Memory B cell (primary cell): ENCODE data around the gene IGSF21.

Experiments
- ATAC-seq: fragments of 150-1000 bp; cut with Tn5 transposase; 2 replicates; pipeline ENCODE4 v1.10.0; 2021; ENCODE audit warnings: low read depth, mild to moderate bottlenecking, moderate library complexity
- DNase-seq, 2 donors: peaks; one replicate each; pipeline ENCODE4 v3.0.0; 2022; ENCODE audit warnings: low spot score in 2 of 2
- H3K27ac Mint-ChIP-seq: one replicate; pipeline ENCODE4 v1.8.0; 2022; ENCODE audit warnings: mild to moderate bottlenecking, moderate library complexity, mixed read lengths
- H3K27me3 Mint-ChIP-seq: one replicate; pipeline ENCODE4 v1.8.0; 2022; ENCODE audit warnings: mixed read lengths
- H3K36me3 Mint-ChIP-seq: one replicate; pipeline ENCODE4 v1.8.0; 2022; ENCODE audit warnings: mild to moderate bottlenecking, mixed read lengths
- H3K4me1 Mint-ChIP-seq: one replicate; pipeline ENCODE4 v1.8.0; 2022; ENCODE audit warnings: mixed read lengths
- H3K4me3 Mint-ChIP-seq: one replicate; pipeline ENCODE4 v1.8.0; 2022; ENCODE audit warnings: mild to moderate bottlenecking, moderate library complexity, mixed read lengths
- H3K9me3 Mint-ChIP-seq: one replicate; pipeline ENCODE4 v1.8.0; 2022; ENCODE audit warnings: mixed read lengths

Gene IGSF21

DNA sequence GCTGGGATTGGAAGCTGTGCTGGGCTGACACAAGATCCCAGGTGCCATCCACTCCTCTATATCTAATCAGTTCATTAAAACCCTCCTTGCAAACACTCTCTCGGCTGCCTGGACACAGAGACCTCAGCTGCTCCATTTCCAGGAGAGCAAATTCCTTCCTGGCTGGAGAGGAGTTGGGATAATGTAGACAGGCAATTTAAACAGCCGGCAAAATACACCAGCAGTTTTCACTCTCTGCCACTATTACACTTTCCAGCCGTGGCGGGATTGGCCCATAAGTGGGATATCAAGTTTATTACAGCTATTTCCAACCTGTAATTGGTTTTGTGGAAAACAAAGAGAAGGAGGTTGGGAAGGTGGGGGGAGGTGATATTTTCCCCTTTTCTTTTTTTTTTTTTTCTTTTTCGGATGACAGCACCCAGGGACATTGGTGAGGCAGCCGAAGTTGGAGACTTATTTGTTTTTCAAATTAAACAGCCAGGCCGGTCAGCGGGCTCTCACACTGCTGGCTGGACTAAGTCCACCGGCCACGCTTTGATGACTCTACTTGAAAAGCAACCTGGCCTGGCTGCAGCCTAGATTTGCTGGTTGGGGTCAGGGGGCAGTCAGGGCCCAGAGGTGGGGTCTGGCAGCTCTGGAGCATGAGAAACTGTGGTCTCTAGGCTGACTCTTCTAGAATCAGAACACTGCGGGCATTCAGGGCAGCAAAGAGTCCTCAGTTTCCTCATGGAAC is 177.4 kb downstream of the IGSF21 start:
- Mint-ChIP-seq H3K4me3 (no peak overlapping the region), H3K4me1 (no peaks in the 10 kb centered on the region), H3K27ac (no peak overlapping the region), H3K27me3 (peaks cover 14% of the 10 kb centered on the region), H3K9me3 (no peaks in the 10 kb centered on the region), H3K36me3 (no peaks in the 10 kb centered on the region)
- DNase-seq = no peak
- ATAC-seq = no peak

DNA sequence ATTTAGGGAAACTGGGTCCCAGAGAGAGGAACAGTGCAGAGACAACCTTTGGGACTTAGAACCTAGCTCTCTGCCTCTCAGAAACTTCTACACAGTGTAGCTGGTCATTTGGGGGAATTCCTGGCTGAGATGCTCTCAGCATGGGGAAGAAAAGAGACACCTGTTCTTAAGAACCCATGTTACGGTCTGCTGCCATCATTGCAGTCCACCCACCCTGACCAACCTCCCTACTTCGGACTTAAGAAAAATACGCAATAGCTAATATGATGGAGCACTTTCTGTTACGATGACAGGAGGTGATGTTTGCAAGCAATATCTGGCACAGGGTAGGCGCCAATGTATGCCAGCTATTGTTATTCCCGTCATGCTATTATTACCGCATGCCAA is 177.9 kb downstream of the IGSF21 start:
- H3K9me3 Mint-ChIP-seq = no peaks in the 10 kb centered on the region
- H3K4me3 Mint-ChIP-seq = no peak overlapping the region
- H3K4me1 Mint-ChIP-seq = no peaks in the 10 kb centered on the region
- H3K27me3 Mint-ChIP-seq = peaks cover 13% of the 10 kb centered on the region
- H3K36me3 Mint-ChIP-seq = no peaks in the 10 kb centered on the region
- DNase-seq (no peak), ATAC-seq (no peak)
- no peak overlapping the region for H3K27ac Mint-ChIP-seq

DNA sequence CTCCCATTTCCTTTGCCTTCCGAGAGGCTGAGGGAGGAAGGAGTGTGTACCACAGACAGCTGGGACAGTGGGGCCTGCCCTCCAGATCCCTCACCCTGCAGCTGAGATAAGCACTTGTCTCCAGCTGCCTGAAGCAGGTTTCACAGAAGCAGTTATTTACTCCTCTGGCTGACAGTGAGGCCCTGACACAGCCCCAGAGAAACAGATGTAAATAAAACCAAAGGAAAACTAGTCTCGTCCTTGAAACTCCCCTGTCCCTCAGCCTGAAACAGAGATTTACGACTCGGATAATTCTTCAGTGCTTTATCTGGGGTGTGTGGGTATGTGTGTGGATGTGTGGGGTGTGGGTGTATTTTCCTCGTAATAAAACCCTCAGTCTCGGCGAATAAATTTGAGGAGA is 181.1 kb downstream of the IGSF21 start:
- Mint-ChIP-seq H3K4me1 (no peaks in the 10 kb centered on the region), H3K4me3 (no peak overlapping the region), H3K36me3 (no peaks in the 10 kb centered on the region), H3K9me3 (no peaks in the 10 kb centered on the region), H3K27ac (no peak overlapping the region), H3K27me3 (peaks cover 3% of the 10 kb centered on the region)
- DNase-seq (no peak), ATAC-seq (no peak)

DNA sequence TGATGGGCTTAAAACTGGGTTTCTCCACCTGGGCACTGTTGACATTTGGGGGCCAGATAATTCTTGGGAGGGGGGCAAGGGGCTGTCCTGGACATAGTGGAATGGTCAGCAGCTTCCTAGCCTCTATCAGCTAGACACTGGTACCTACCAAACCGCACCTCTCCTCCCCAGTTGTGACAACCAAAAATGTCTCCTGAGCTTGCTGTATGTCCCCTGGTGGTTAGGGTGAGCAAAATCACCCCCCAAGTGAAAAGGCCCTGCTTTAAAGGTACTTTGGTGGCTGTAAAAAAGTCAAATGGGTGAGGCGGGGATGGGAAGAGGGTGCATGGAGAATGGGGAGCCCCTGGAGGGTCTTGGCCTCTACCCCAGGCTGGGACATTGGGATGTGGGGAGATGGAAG is 182.0 kb downstream of the IGSF21 start:
- no peak for ATAC-seq
- Mint-ChIP-seq H3K4me3 (no peak overlapping the region), H3K9me3 (no peaks in the 10 kb centered on the region), H3K27me3 (peaks cover 3% of the 10 kb centered on the region), H3K36me3 (no peaks in the 10 kb centered on the region), H3K4me1 (no peaks in the 10 kb centered on the region), H3K27ac (no peak overlapping the region)
- no peak for DNase-seq

DNA sequence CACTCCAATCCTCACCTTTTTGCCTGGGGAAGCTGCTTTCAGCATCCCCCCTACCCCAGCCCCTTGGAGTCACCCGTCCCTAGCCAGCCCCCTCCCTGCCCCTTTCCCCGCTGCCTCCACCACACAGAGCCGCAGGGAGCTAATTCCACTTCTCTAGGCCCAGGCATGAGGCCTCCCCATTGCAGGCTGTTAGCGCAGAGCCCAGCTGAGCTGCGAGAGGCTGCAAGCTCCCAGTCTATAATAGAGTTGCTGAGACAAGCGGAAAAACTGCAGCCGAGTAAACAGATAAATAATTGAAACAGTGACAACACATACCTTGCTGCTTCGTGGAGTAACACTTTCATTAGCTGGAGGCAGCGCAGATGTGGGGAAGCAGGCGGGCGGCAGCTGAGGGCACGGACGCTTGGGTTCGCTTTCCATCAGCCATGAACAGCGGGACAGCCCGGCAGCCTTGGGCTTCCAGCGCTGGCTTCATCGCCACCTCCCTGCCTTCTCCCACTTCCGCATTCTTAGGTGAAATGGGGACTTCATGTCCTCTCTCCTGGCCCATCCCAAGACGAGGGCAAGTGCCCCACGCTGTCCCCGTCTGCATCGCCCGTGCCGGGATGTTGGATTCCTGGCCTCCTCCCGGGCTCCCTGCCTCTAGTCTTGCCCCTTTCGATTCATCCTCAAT is 183.3 kb downstream of the IGSF21 start:
- Mint-ChIP-seq H3K9me3 (no peaks in the 10 kb centered on the region), H3K27me3 (peaks cover 8% of the 10 kb centered on the region), H3K4me3 (no peak overlapping the region), H3K4me1 (no peaks in the 10 kb centered on the region), H3K27ac (no peak overlapping the region), H3K36me3 (no peaks in the 10 kb centered on the region)
- ATAC-seq = no peak
- DNase-seq = no peak

DNA sequence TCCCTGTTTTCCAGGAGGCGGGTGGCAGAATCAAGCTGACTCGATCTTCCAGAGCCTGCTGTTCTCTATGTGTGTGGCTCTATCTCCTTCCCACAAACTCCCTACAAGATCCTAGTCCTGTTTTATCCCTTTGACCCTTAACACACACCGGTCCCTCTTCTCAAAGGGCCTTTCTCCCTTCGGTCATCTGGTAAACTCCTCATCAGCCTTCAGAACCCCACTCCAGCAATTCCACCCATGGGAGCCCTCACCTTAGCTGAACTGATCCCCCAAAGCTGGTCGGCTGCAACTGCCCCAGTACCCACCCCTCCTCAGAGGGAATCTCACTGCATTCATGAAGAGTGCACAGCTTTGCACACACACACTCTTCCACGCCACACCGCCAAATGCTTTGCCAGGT is 184.9 kb downstream of the IGSF21 start:
- Mint-ChIP-seq H3K4me1 (no peaks in the 10 kb centered on the region), H3K27me3 (peaks cover 20% of the 10 kb centered on the region), H3K4me3 (no peak overlapping the region), H3K36me3 (no peaks in the 10 kb centered on the region), H3K9me3 (no peaks in the 10 kb centered on the region), H3K27ac (no peak overlapping the region)
- DNase-seq (no peak), ATAC-seq (no peak)

DNA sequence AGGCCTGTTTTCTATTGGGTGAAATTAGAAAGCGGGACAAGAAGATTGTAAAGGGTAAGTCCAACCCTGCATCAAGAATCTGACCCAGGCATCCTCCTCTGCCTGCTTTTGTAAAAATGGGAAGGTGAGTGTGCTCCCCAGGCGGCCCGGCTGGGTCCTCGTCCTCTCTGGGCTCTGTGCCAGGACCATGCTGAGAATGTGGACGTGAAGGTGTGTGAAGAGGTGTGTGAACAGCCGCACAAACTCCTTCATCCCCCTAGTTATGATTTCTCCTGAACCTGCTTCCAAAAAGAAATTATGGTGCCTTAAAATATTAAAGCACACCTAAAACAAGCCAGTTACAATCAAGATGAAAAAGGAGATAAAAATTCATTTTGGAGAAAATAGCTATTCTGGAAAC is 185.7 kb downstream of the IGSF21 start:
- no peak for ATAC-seq

DNA sequence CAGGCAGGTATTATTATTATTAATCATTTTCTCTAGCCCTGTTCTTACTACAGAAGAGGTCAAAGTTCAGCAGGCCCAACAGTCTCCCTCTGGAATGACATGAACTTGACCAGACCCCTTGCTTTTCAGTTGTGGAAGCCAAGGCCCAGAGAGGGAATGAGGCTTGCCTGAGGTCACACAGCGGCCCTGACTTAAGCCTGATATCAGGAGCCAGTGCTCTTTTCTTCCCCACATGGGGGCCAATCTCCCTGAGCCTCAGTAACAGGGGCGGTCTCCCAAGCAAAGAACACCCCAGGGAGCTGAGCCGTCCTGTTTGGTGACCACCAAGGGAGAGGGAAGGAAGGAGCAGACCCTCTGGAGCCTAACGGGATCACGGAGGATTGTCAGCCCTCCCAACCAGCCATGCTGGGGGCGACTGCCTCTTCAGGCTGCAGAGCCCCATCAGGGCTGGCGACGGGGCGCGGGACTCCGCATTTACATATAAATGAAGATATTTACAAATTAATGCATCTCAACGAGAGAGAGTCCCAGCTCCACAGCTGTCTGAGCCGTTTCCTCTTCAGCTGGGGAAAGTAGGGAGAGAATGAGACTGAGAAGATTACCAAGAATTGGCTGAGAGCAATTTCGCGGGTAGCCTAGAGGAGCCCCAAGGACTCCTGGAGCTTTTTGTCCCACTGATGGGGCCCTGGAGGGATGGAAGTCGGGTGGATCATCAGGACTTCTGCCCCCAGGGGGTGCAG is 187.0 kb downstream of the IGSF21 start:
- DNase-seq = no peak
- no peaks in the 10 kb centered on the region for H3K4me1 Mint-ChIP-seq
- no peak overlapping the region for H3K4me3 Mint-ChIP-seq
- ATAC-seq = no peak
- H3K27me3 Mint-ChIP-seq = peaks cover 28% of the 10 kb centered on the region
- no peak overlapping the region for H3K27ac Mint-ChIP-seq
- no peaks in the 10 kb centered on the region for H3K36me3 Mint-ChIP-seq
- no peaks in the 10 kb centered on the region for H3K9me3 Mint-ChIP-seq

More for the DNA sequence above, 185.7 kb downstream of the IGSF21 start:
- no peak for DNase-seq
- no peaks in the 10 kb centered on the region for H3K9me3 Mint-ChIP-seq
- no peak overlapping the region for H3K27ac Mint-ChIP-seq
- no peak overlapping the region for H3K4me3 Mint-ChIP-seq
- H3K27me3 Mint-ChIP-seq = peaks cover 25% of the 10 kb centered on the region
- H3K4me1 Mint-ChIP-seq = no peaks in the 10 kb centered on the region
- H3K36me3 Mint-ChIP-seq = no peaks in the 10 kb centered on the region

DNA sequence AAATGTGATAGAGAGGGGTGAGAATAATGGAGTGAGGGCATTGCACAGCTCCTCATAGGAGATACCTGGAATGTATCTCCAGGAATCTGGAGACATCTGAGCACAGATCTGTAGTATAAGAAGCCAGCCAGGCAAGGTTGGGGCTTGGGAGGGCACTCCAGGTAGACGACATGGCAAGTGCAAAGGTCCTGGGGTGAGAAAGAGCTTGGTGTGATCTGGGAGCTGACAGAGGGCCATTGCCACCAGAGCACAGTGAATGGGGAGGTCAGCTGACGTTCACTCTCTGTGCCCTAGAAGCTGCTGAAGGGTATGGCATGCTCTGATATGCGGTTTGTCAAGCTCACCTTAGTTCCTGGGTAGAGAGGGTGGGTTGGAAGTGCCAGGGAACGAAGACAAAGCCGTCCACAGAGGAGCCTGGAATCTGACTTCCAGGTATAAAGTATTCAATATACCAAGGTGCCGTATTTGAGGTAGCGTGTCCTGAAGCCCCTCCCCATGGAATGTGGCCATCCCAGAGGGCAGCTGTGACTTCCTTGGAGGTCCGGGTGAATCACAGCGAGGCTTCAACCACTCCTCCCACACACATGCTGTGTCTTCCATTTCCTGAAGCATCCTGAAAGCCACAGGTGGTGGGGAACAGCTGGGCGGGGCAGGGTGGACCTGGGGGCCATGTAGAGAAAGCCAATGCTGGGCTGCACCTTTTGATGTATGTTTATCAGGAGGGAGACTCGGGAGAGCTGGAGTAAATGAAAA is 190.5 kb downstream of the IGSF21 start:
- H3K27me3 Mint-ChIP-seq = peaks cover 30% of the 10 kb centered on the region
- ATAC-seq (no peak), DNase-seq (no peak)
- no peak overlapping the region for H3K4me3 Mint-ChIP-seq
- no peaks in the 10 kb centered on the region for H3K36me3 Mint-ChIP-seq
- H3K27ac Mint-ChIP-seq = no peak overlapping the region
- H3K4me1 Mint-ChIP-seq = no peaks in the 10 kb centered on the region
- H3K9me3 Mint-ChIP-seq = no peaks in the 10 kb centered on the region

DNA sequence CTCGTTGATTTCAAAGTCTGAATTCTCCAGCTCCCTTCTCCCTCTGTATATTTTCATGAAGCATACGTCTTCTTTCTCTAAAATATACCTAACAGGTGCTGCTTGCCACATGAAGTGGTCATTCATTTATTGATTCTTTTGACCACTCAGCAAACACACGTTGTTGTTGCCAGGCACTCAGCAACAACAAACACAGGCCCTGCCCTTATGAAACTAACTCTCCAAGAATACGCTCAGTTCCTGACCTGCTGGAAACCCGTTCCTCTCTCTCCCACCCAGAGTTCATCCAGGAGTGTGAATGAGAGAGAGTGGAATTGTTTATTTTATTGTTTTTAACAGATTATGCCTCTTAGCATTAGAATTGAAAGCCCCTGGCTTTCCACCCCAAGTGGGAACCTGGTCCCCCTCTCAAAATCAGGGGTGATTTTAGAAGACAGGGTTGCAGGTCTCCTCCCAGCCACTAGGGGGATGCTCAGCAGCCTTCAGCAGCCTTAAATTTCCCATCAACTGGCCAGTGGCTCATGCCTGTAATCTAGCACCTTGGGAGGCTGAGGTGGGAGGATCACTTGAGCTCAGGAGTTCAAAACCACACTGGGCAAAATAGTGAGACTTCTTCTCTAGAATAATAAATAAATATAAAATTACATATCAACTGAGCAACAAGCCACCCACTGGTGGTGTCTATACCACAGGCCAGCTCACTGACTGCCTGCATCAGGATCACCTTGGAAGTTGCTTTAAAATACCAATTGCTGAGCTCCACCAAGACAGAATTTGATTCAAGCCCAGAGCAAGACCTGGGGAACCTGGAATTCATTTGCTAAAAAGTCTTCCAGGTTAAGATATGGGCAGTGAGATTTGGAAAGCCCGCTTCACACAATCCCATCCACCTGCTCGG is 192.1 kb downstream of the IGSF21 start:
- Mint-ChIP-seq H3K4me3 (no peak overlapping the region), H3K27me3 (peaks cover 30% of the 10 kb centered on the region), H3K9me3 (no peaks in the 10 kb centered on the region), H3K27ac (no peak overlapping the region), H3K36me3 (no peaks in the 10 kb centered on the region), H3K4me1 (no peaks in the 10 kb centered on the region)
- ATAC-seq = no peak
- DNase-seq = peak in 1 of 2 donors; percentile 7

DNA sequence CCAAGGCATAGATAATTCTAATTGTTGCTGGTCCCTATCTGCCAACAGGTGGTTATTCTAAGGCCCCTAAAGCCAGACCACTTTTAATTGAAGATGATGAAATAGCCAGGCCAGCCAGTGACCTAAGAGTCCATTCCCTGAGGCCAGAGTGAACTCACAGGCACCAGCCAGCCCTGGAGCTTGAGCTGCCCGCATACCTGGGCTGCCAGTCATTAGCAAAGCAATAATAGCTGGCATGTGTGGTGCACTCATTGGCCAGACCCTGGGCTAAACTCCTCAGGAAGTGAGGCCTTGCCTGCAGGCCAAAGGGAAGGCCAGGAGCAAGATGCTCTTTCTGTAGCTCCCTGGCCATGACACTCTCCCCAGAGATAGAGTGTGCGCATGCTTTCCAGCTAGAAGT is 192.8 kb downstream of the IGSF21 start:
- H3K4me3 Mint-ChIP-seq = no peak overlapping the region
- H3K4me1 Mint-ChIP-seq = no peaks in the 10 kb centered on the region
- ATAC-seq = no peak
- H3K27ac Mint-ChIP-seq = no peak overlapping the region
- H3K36me3 Mint-ChIP-seq = no peaks in the 10 kb centered on the region
- no peak for DNase-seq
- no peaks in the 10 kb centered on the region for H3K9me3 Mint-ChIP-seq
- peaks cover 27% of the 10 kb centered on the region for H3K27me3 Mint-ChIP-seq

DNA sequence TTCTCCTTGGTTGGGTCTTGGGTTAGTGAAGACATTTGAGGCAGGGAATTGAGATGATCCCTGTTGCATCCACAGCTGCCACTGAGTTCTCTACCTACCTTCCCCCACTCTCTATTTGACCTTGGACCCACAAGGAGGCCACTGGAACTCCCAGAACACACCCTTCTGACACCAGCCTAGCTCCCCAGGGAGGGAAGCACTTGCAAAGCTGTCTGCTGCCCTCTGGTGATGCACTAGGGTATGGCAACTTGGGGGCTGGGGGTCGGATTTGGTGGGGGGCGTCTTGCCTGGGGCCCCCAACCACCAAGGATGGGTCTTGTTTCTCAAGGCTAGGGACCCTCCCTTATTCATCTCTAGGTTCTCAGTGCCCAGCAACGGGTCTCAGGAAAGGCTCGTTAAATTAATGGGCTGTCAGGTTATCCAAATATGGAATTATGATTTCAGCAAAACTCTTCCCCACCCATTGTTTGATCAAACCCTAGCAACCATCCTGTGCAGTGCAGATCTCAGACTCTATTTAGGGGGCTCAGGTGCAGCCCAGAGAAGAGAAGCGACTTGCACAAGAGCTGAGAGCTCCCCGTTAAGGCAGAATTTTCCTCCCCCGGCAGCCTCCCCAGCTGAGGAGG is 195.3 kb downstream of the IGSF21 start:
- DNase-seq (no peak), ATAC-seq (no peak)
- H3K27ac Mint-ChIP-seq = no peak overlapping the region
- H3K4me3 Mint-ChIP-seq = no peak overlapping the region
- no peaks in the 10 kb centered on the region for H3K4me1 Mint-ChIP-seq
- no peaks in the 10 kb centered on the region for H3K9me3 Mint-ChIP-seq
- peaks cover 9% of the 10 kb centered on the region for H3K27me3 Mint-ChIP-seq
- no peaks in the 10 kb centered on the region for H3K36me3 Mint-ChIP-seq
